ENCODE data around the gene RER1.

RER1 gene

DNA sequence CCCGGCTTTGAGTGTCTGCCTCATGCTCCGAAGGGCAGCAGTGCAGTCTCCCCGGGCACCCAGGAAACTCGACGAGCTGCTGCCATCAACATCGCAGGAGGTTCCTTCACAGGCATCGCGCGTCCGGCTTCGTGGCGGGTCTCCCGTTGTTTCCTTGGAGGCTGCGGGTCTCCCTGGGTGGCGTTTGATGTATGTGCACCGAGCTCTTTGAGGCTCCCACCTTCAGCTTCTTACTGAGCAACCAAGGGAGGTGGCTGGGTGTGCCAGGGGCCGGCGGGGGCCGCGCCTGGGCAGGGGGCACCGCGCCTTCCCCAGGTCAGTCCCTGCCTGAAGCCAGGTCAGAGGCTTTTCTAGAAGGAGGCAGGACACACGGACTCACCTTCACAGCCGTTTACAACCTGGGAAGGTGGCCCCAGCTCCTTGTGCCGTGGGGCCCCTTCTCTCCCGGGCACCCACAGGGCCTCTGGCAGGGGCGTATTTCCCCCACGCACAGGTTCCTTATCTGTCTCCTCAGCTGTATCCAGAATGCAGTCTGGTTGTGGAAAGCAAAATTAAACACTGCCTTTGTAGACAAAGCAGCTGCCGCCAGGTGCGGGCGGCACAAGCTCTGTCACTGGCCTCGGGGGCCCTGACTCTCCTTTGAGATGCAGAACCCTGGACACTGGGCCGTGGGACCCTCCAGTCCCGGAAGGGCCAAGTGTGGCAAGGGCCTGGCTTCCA lies 42.5 kb downstream of the RER1 start:
- Histone ChIP-seq H3K9me3 (ENCODE audit: insufficient read depth, low read length) (peaks cover 14% of the 10 kb centered on the region; the same call in 1 of the 2 replicates), H3K4me3 (ENCODE audit: insufficient read length, low read depth) (no peak overlapping the region), H3K9ac (ENCODE audit: insufficient read length, low read depth) (no peak overlapping the region), H3K36me3 (ENCODE audit: insufficient read depth, insufficient read length, low read length) (no peaks in the 10 kb centered on the region), H3K27me3 (ENCODE audit: insufficient read depth, insufficient read length) (peaks cover 4% of the 10 kb centered on the region), H3K4me1 (ENCODE audit: insufficient read depth, insufficient read length) (peaks cover 10% of the 10 kb centered on the region)
- no peak for DNase-seq (ENCODE audit: low read depth, low spot score)
- no peak for TF ChIP-seq SUZ12 (IDR thresholded peaks at IDR 0.05; ENCODE audit: extremely low read depth, insufficient read depth, insufficient read length)
- TF ChIP-seq ZNF274 (IDR thresholded peaks at IDR 0.05; ENCODE audit: low read depth, low read length): no peak
- TF ChIP-seq YY1 (IDR thresholded peaks at IDR 0.05; ENCODE audit: insufficient read depth, insufficient read length): no peak

DNA sequence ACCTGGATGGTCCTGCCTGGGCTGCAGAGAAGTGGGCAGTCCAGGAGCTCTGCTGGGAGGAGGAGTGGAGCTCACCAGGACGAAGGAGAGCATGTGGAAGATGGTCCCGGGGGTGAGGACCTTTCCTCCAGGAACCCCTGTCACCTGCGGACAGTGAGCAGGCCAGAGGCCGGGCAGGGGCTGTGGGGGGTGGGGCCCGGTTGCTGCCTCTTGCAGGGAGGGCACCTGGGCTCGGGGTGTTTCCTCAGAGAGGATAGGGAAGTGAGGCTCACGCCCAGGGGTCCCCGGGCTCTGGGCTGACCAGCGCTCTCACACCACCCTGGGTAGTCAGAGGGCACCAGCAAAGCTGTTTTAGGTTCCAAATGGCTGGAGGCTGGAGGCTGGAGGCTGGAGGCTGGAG lies 43.5 kb downstream of the RER1 start:
- Histone ChIP-seq H3K27me3 (ENCODE audit: insufficient read depth, insufficient read length) (peaks cover 4% of the 10 kb centered on the region), H3K9me3 (ENCODE audit: insufficient read depth, low read length) (peaks cover 4% of the 10 kb centered on the region; the same call in 1 of the 2 replicates), H3K36me3 (ENCODE audit: insufficient read depth, insufficient read length, low read length) (no peaks in the 10 kb centered on the region), H3K4me3 (ENCODE audit: insufficient read length, low read depth) (no peak overlapping the region), H3K4me1 (ENCODE audit: insufficient read depth, insufficient read length) (peaks cover 10% of the 10 kb centered on the region), H3K9ac (ENCODE audit: insufficient read length, low read depth) (no peak overlapping the region)
- no peak for DNase-seq (ENCODE audit: low read depth, low spot score)
- TF ChIP-seq YY1 (IDR thresholded peaks at IDR 0.05; ENCODE audit: insufficient read depth, insufficient read length) (no peak), SUZ12 (IDR thresholded peaks at IDR 0.05; ENCODE audit: extremely low read depth, insufficient read depth, insufficient read length) (no peak), ZNF274 (IDR thresholded peaks at IDR 0.05; ENCODE audit: low read depth, low read length) (no peak)

DNA sequence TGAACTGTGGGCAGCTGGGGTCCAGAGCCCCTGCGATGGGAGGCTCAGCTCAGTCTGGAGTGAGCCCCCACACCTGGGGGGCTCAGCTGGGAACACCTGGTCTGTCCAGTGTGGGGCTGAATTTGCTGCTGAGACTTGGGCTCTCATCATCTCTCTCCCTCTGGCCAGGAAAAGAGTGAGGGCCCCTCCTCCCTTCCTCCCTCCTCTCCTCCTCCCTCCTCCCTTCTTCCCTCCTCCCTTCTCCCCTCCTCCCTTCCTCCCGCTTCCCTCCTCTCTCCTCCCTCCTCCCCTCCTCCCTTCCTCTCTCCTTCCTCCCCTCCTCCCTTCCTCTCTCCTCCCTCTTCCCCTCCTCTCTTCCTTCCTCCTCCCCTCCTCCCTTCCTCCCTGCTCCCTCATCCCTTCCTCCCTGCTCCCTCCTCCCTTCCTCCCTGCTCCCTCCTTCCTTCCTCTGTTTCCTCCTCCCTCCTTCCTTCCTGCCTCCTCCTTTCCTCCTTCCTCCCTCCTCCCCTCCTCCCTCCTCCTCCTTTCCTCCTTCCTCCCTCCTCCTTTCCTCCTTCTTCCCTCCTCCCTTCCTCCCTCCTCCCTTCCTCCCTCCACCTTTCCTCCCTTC lies 44.2 kb downstream of the RER1 start:
- DNase-seq (ENCODE audit: low read depth, low spot score): no peak
- TF ChIP-seq ZNF274 (IDR thresholded peaks at IDR 0.05; ENCODE audit: low read depth, low read length) (no peak), YY1 (IDR thresholded peaks at IDR 0.05; ENCODE audit: insufficient read depth, insufficient read length) (no peak), SUZ12 (IDR thresholded peaks at IDR 0.05; ENCODE audit: extremely low read depth, insufficient read depth, insufficient read length) (no peak)
- Histone ChIP-seq H3K9ac (ENCODE audit: insufficient read length, low read depth) (no peak overlapping the region), H3K36me3 (ENCODE audit: insufficient read depth, insufficient read length, low read length) (no peaks in the 10 kb centered on the region), H3K9me3 (ENCODE audit: insufficient read depth, low read length) (no peaks in the 10 kb centered on the region), H3K4me1 (ENCODE audit: insufficient read depth, insufficient read length) (peaks cover 10% of the 10 kb centered on the region), H3K4me3 (ENCODE audit: insufficient read length, low read depth) (no peak overlapping the region), H3K27me3 (ENCODE audit: insufficient read depth, insufficient read length) (peaks cover 4% of the 10 kb centered on the region)

DNA sequence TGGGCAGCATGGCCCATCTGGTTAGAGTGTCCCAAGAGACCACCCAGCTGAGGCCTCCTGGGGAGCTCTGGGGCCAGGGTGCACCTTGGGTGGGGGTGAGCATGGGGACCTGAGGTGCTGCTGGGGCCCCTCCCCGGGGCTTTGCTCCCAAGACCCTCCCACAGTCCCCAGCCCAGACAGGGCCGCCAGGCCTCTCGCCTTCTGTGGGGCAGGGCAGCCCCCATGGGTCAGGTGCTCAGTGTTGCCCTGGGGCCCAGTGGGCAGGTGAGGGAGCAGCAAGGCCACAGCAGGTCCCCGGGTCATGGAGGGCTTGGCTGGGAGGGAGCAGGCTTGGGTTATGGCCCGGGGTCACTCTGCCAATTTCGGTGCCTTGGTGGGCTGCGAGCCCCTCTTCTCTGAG lies 45.2 kb downstream of the RER1 start:
- Histone ChIP-seq H3K36me3 (ENCODE audit: insufficient read depth, insufficient read length, low read length) (no peaks in the 10 kb centered on the region), H3K9me3 (ENCODE audit: insufficient read depth, low read length) (no peaks in the 10 kb centered on the region), H3K4me3 (ENCODE audit: insufficient read length, low read depth) (no peak overlapping the region), H3K4me1 (ENCODE audit: insufficient read depth, insufficient read length) (peaks cover 4% of the 10 kb centered on the region), H3K9ac (ENCODE audit: insufficient read length, low read depth) (no peak overlapping the region), H3K27me3 (ENCODE audit: insufficient read depth, insufficient read length) (peaks cover 6% of the 10 kb centered on the region)
- no peak for DNase-seq (ENCODE audit: low read depth, low spot score)
- TF ChIP-seq ZNF274 (IDR thresholded peaks at IDR 0.05; ENCODE audit: low read depth, low read length) (no peak), YY1 (IDR thresholded peaks at IDR 0.05; ENCODE audit: insufficient read depth, insufficient read length) (no peak), SUZ12 (IDR thresholded peaks at IDR 0.05; ENCODE audit: extremely low read depth, insufficient read depth, insufficient read length) (no peak)

DNA sequence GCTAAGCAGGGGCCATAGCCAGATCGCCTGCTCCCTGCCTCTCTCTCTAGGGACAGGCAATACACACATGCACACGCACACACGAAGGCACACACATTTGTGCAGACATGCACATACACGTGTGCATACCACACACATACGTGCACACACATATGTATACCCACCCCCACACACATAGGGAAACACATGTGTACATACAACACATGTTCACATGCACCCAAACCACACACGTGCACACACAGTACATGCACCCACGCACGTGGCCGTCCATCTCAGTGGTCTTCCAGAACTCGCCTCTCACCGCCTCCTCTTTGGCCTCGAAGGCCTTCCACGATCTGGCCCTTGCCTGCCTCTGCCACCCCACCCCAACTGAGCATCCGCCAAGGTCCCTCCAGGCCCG lies 46.0 kb downstream of the RER1 start:
- Histone ChIP-seq H3K9me3 (ENCODE audit: insufficient read depth, low read length) (no peaks in the 10 kb centered on the region), H3K9ac (ENCODE audit: insufficient read length, low read depth) (no peak overlapping the region), H3K4me3 (ENCODE audit: insufficient read length, low read depth) (no peak overlapping the region), H3K36me3 (ENCODE audit: insufficient read depth, insufficient read length, low read length) (no peaks in the 10 kb centered on the region), H3K4me1 (ENCODE audit: insufficient read depth, insufficient read length) (peaks cover 1% of the 10 kb centered on the region), H3K27me3 (ENCODE audit: insufficient read depth, insufficient read length) (peaks cover 13% of the 10 kb centered on the region)
- TF ChIP-seq ZNF274 (IDR thresholded peaks at IDR 0.05; ENCODE audit: low read depth, low read length): no peak
- no peak for TF ChIP-seq YY1 (IDR thresholded peaks at IDR 0.05; ENCODE audit: insufficient read depth, insufficient read length)
- no peak for TF ChIP-seq SUZ12 (IDR thresholded peaks at IDR 0.05; ENCODE audit: extremely low read depth, insufficient read depth, insufficient read length)
- DNase-seq (ENCODE audit: low read depth, low spot score): no peak

DNA sequence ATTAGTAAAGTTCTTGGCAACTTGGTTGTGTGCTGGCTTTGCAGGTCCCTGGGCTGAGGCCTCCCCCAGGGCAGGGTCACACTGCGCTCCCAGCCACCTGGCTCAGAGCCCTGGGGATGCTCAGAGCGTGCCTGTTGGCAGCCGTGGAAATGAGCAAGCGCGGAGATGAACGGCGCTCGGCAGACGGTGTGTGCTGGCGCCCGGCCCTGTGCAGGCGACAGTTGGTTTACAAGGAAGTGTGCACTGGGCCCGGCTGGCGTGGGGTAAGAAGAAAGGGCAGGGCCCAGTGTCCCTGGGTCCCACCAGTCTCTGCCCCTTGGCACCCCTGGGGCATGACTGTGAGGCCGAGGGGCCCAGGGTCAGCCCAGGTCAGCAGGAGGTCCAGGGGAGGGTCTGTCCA lies 46.4 kb downstream of the RER1 start:
- no peak overlapping the region for H3K9ac ChIP-seq (ENCODE audit: insufficient read length, low read depth)
- H3K4me1 ChIP-seq (ENCODE audit: insufficient read depth, insufficient read length): peaks cover 3% of the 10 kb centered on the region
- no peaks in the 10 kb centered on the region for H3K9me3 ChIP-seq (ENCODE audit: insufficient read depth, low read length)
- H3K36me3 ChIP-seq (ENCODE audit: insufficient read depth, insufficient read length, low read length): no peaks in the 10 kb centered on the region
- peaks cover 16% of the 10 kb centered on the region for H3K27me3 ChIP-seq (ENCODE audit: insufficient read depth, insufficient read length)
- no peak for DNase-seq (ENCODE audit: low read depth, low spot score)
- no peak overlapping the region for H3K4me3 ChIP-seq (ENCODE audit: insufficient read length, low read depth)
- TF ChIP-seq ZNF274 (IDR thresholded peaks at IDR 0.05; ENCODE audit: low read depth, low read length) (no peak), SUZ12 (IDR thresholded peaks at IDR 0.05; ENCODE audit: extremely low read depth, insufficient read depth, insufficient read length) (no peak), YY1 (IDR thresholded peaks at IDR 0.05; ENCODE audit: insufficient read depth, insufficient read length) (no peak)

DNA sequence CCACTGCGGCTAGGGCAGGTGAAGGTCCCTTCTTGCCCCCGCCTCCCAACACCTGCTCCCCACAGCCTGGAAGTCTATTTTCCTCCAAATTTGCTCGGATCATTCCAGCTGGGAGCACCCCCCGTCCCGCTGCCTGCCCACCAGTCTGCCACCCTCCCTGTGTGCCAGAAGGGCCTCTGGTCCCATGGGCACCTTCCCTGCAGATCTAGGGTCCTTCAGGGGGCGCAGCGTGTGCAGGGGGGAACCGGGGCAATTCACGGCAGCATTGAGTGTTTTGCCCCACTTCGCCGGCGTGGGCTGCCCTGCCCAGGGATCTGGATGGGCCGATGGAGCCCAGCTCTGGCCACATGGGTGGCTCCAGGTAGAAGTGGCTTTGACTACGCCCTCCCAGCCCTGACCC lies 47.0 kb downstream of the RER1 start:
- DNase-seq (ENCODE audit: low read depth, low spot score): no peak
- no peak overlapping the region for H3K9ac ChIP-seq (ENCODE audit: insufficient read length, low read depth)
- H3K9me3 ChIP-seq (ENCODE audit: insufficient read depth, low read length): no peaks in the 10 kb centered on the region
- H3K27me3 ChIP-seq (ENCODE audit: insufficient read depth, insufficient read length): peaks cover 19% of the 10 kb centered on the region
- peaks cover 3% of the 10 kb centered on the region for H3K4me1 ChIP-seq (ENCODE audit: insufficient read depth, insufficient read length)
- no peak overlapping the region for H3K4me3 ChIP-seq (ENCODE audit: insufficient read length, low read depth)
- H3K36me3 ChIP-seq (ENCODE audit: insufficient read depth, insufficient read length, low read length): no peaks in the 10 kb centered on the region
- no peak for TF ChIP-seq ZNF274 (IDR thresholded peaks at IDR 0.05; ENCODE audit: low read depth, low read length)
- TF ChIP-seq YY1 (IDR thresholded peaks at IDR 0.05; ENCODE audit: insufficient read depth, insufficient read length): no peak
- no peak for TF ChIP-seq SUZ12 (IDR thresholded peaks at IDR 0.05; ENCODE audit: extremely low read depth, insufficient read depth, insufficient read length)

Measured in NT2/D1 (cell line).